ENCODE data around the gene USP24.

- TF ChIP-seq EZH2 (IDR thresholded peaks at IDR 0.05) (no peak), POLR2AphosphoS5 (IDR thresholded peaks at IDR 0.05; ENCODE audit: borderline replicate concordance, low read depth, low read length) (no peak)
Observed at GRCh38 chr1:55170426-55170825, 44.7 kb downstream of the USP24 start.

Measured in SK-N-MC (cell line).